Thoracic aorta endothelial cell (primary cell): ENCODE results near the gene SPIN3. TPM values are rescaled to one million over a fixed set of nuclear protein-coding genes. Genes with fewer than 3 reads are reported as not detected.

Experiments used
- total RNA-seq: library from RNA; depleted of rRNA; stranded (reverse); fragments of >200 nt; gene quantifications from 2 replicates; pipeline ENCODE4 v1.2.3, GENCODE V29; 2012

The SPIN3 gene
- total RNA-seq, result 6.5 TPM in 2 replicates

DNA sequence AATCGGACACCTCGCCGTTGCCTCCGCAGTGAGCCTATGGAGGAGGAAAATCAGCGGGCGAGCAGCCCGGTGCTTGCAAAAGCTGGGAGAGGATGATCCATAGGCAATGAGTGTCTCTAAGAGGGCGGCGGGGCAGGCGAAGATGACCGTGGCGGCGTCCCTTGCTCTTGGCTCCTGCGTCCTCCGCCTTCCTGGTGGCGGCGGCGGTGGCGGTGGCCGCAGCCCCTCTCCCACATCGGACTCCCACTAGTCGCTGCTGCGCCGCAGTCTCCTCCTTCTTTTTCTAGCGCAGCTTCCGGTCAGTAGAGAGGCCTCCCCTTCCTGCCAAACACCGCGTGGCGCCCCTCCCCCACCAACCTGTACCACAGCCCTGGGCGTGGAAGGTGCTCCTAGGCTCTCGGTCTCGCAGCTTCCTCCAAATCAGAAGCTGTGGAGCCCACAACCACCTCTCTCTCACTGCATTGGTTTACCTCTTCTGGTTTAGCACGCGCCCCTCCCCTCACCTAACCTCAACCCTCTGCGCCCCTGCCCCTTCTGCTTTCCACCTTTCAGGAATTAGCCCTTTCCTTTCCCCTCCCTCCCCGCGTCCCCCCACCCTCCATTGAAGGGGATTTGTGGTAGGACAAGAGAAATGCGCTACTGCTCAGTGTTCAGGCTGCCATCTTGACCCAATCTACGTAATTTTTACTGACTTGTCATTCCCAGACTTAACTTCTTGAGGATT, at the start of gene SPIN3:
Gene SPIN3, minus strand, starts transcription at position 271 of the 724 bp plus-strand sequence. CDS start 594 bp downstream, outside the sequence.

Other genes starting within 250 kb of the SPIN3 start
- 9.4 and 10.2 TPM in 2 replicates for gene SPIN2B, start 126.0 kb upstream of the SPIN3 start, total RNA-seq
- 0.14 and 0.40 TPM in 2 replicates for gene SPIN2A, start 141.9 kb upstream of the SPIN3 start, total RNA-seq